Measurements from ENCODE around the gene ATP13A5.

GRCh38 chr3:193240850-193241706 is 137.5 kb downstream of the ATP13A5 start, which contains the start of gene PLAAT1:
- TF ChIP-seq CTCF (conservative IDR thresholded peaks at IDR 0.05 in 1 of 2, IDR thresholded peaks at IDR 0.05 in 1 of 2; ENCODE audit: extremely low read depth in 1 of 2, insufficient read depth in 1 of 2, low read depth in 1 of 2, low read length in 2 of 2) (no peak), EZH2 (IDR thresholded peaks at IDR 0.05; ENCODE audit: borderline replicate concordance, low read length) (no peak)

Measured in mammary epithelial cell (primary cell).